ENCODE measurements around the gene ELK4. TPM values are rescaled to one million over a fixed set of nuclear protein-coding genes. Genes with fewer than 3 reads are reported as not detected.

Gene ELK4
- 10 to 100 TPM; 49.8 to 54.6 TPM for total RNA-seq
- long read RNA-seq, donor 1, partial matches to known transcripts: 0 of 3 reads
- long read RNA-seq, donor 1, other reads (novel, unspliced or antisense): 2 of 3 reads
- long read RNA-seq, donor 2, partial matches to known transcripts: 0 of 2 reads
- long read RNA-seq, donor 2, other reads (novel, unspliced or antisense): 2 of 2 reads

GRCh38 chr1:205631768-205632668 lies at the start of gene ELK4:
Gene ELK4 (minus strand): TSS chr1:205632011. CDS start chr1:205623882, 8,129 bp downstream.
- peak; percentile 100 for DNase-seq (ENCODE audit: low spot score)
- intact Hi-C loops (cut with DNase I): loop anchor here in 1 of 2 donors (5.0 kb wide), 1 partner anchor 35 kb away; no protein-coding TSS in a partner anchor

GRCh38 chr1:205681364-205681763 lies 49.6 kb upstream of the ELK4 start:
- no peak for DNase-seq (ENCODE audit: low spot score)
- intact Hi-C loops (cut with DNase I): no loop called here

- no peak for DNase-seq (ENCODE audit: low spot score)
- intact Hi-C loops (cut with DNase I): no loop called here
Observed at GRCh38 chr1:205680073-205680851, 48.5 kb upstream of the ELK4 start, which contains the start of gene SLC45A3. Gene SLC45A3 (minus strand): TSS chr1:205680509. CDS start chr1:205664656, 15,853 bp downstream.

GRCh38 chr1:205678286-205679111 lies 46.7 kb upstream of the ELK4 start:
- DNase-seq (ENCODE audit: low spot score): no peak
- intact Hi-C loops (cut with DNase I): no loop called here

- no peak for DNase-seq (ENCODE audit: low spot score)
- intact Hi-C loops (cut with DNase I): no loop called here
Observed at GRCh38 chr1:205677167-205677566, 45.4 kb upstream of the ELK4 start.

GRCh38 chr1:205676597-205676996 lies 44.8 kb upstream of the ELK4 start:
- intact Hi-C loops (cut with DNase I): no loop called here

GRCh38 chr1:205676002-205676401 lies 44.2 kb upstream of the ELK4 start:
- intact Hi-C loops (cut with DNase I): no loop called here
- no peak for DNase-seq (ENCODE audit: low spot score)

More at GRCh38 chr1:205676597-205676996, 44.8 kb upstream of the ELK4 start:
- no peak for DNase-seq (ENCODE audit: low spot score)

GRCh38 chr1:205675247-205675646 lies 43.4 kb upstream of the ELK4 start:
- DNase-seq (ENCODE audit: low spot score): no peak
- intact Hi-C loops (cut with DNase I): no loop called here

- no peak for DNase-seq (ENCODE audit: low spot score)
- intact Hi-C loops (cut with DNase I): no loop called here
Observed at GRCh38 chr1:205672970-205673369, 41.2 kb upstream of the ELK4 start.

GRCh38 chr1:205672395-205672889 lies 40.6 kb upstream of the ELK4 start:
- intact Hi-C loops (cut with DNase I): no loop called here

GRCh38 chr1:205670611-205671430 lies 39.0 kb upstream of the ELK4 start:
- intact Hi-C loops (cut with DNase I): no loop called here
- no peak for DNase-seq (ENCODE audit: low spot score)

More at GRCh38 chr1:205672395-205672889, 40.6 kb upstream of the ELK4 start:
- no peak for DNase-seq (ENCODE audit: low spot score)

- intact Hi-C loops (cut with DNase I): no loop called here
- DNase-seq (ENCODE audit: low spot score): no peak
Observed at GRCh38 chr1:205670150-205670446, 38.3 kb upstream of the ELK4 start.

GRCh38 chr1:205669341-205670149 lies 37.7 kb upstream of the ELK4 start:
- intact Hi-C loops (cut with DNase I): loop anchor here in 1 of 2 donors (10.0 kb wide), 1 partner anchor 995 kb away; no protein-coding TSS in a partner anchor
- DNase-seq (ENCODE audit: low spot score): no peak

GRCh38 chr1:205668951-205669340 lies 37.1 kb upstream of the ELK4 start:
- intact Hi-C loops (cut with DNase I): loop anchor here in 1 of 2 donors (10.0 kb wide), 1 partner anchor 996 kb away; no protein-coding TSS in a partner anchor
- DNase-seq (ENCODE audit: low spot score): no peak

GRCh38 chr1:205667909-205668643 lies 36.3 kb upstream of the ELK4 start:
- no peak for DNase-seq (ENCODE audit: low spot score)
- intact Hi-C loops (cut with DNase I): loop anchor here in 1 of 2 donors (10.0 kb wide), 1 partner anchor 997 kb away; no protein-coding TSS in a partner anchor
